ENCODE results near the gene C8A. TPM values are rescaled to one million over a fixed set of nuclear protein-coding genes. Genes with fewer than 3 reads are reported as not detected.

C8A gene
- total RNA-seq, 2 experiments from 2014 or later = not detected

- CTCF ChIA-PET = no interaction called here
- Mint-ChIP-seq H3K36me3 (ENCODE audit: low read depth) (no peaks in the 10 kb centered on the region), H3K4me3 (no peak overlapping the region), H3K4me1 (no peaks in the 10 kb centered on the region), H3K9me3 (no peaks in the 10 kb centered on the region), H3K27ac (no peak overlapping the region), H3K27me3 (no peaks in the 10 kb centered on the region)
- POLR2A ChIA-PET = no interaction called here
- DNase-seq = no peak
Measured at GRCh38 chr1:56874689-56875088, 20.1 kb downstream of the C8A start.

- H3K4me1 Mint-ChIP-seq = no peaks in the 10 kb centered on the region
- no peak overlapping the region for H3K4me3 Mint-ChIP-seq
- H3K27me3 Mint-ChIP-seq = no peaks in the 10 kb centered on the region
- H3K36me3 Mint-ChIP-seq (ENCODE audit: low read depth) = no peaks in the 10 kb centered on the region
- no peaks in the 10 kb centered on the region for H3K9me3 Mint-ChIP-seq
- H3K27ac Mint-ChIP-seq = no peak overlapping the region
- no peak for DNase-seq
- ChIA-PET CTCF (no interaction called here), POLR2A (no interaction called here)
Measured at GRCh38 chr1:56877973-56878372, 23.4 kb downstream of the C8A start.

GRCh38 chr1:56880774-56881173 is 26.2 kb downstream of the C8A start:
- Mint-ChIP-seq H3K4me1 (no peaks in the 10 kb centered on the region), H3K27ac (no peak overlapping the region), H3K9me3 (no peaks in the 10 kb centered on the region), H3K4me3 (no peak overlapping the region), H3K27me3 (no peaks in the 10 kb centered on the region), H3K36me3 (ENCODE audit: low read depth) (no peaks in the 10 kb centered on the region)
- ChIA-PET POLR2A (no interaction called here), CTCF (no interaction called here)
- no peak for DNase-seq

GRCh38 chr1:56881417-56881816 is 26.8 kb downstream of the C8A start:
- Mint-ChIP-seq H3K4me1 (no peaks in the 10 kb centered on the region), H3K9me3 (no peaks in the 10 kb centered on the region), H3K27ac (no peak overlapping the region), H3K27me3 (no peaks in the 10 kb centered on the region), H3K4me3 (no peak overlapping the region), H3K36me3 (ENCODE audit: low read depth) (no peaks in the 10 kb centered on the region)
- ChIA-PET CTCF (interaction anchor here (0.7 kb wide), 1 partner anchor 1021 kb away, joined by 3 read pairs; no protein-coding TSS in a partner anchor), POLR2A (no interaction called here)
- DNase-seq = no peak

GRCh38 chr1:56890229-56890628 is 35.6 kb downstream of the C8A start:
- Mint-ChIP-seq H3K36me3 (ENCODE audit: low read depth) (no peaks in the 10 kb centered on the region), H3K27ac (no peak overlapping the region), H3K4me1 (no peaks in the 10 kb centered on the region), H3K9me3 (no peaks in the 10 kb centered on the region), H3K27me3 (no peaks in the 10 kb centered on the region), H3K4me3 (no peak overlapping the region)
- ChIA-PET CTCF (no interaction called here), POLR2A (no interaction called here)
- DNase-seq = no peak

GRCh38 chr1:56894014-56894413 is 39.4 kb downstream of the C8A start:
- Mint-ChIP-seq H3K36me3 (ENCODE audit: low read depth) (no peaks in the 10 kb centered on the region), H3K27ac (no peak overlapping the region), H3K9me3 (no peaks in the 10 kb centered on the region), H3K27me3 (no peaks in the 10 kb centered on the region), H3K4me1 (no peaks in the 10 kb centered on the region), H3K4me3 (no peak overlapping the region)
- ChIA-PET CTCF (no interaction called here), POLR2A (no interaction called here)
- no peak for DNase-seq

GRCh38 chr1:56897150-56898004 is 42.8 kb downstream of the C8A start:
- Mint-ChIP-seq H3K4me3 (no peak overlapping the region), H3K27ac (no peak overlapping the region), H3K4me1 (no peaks in the 10 kb centered on the region), H3K9me3 (no peaks in the 10 kb centered on the region), H3K36me3 (ENCODE audit: low read depth) (no peaks in the 10 kb centered on the region), H3K27me3 (no peaks in the 10 kb centered on the region)
- DNase-seq = no peak
- ChIA-PET CTCF (no interaction called here), POLR2A (no interaction called here)

GRCh38 chr1:56898005-56898373 is 43.4 kb downstream of the C8A start:
- DNase-seq = no peak
- Mint-ChIP-seq H3K4me3 (no peak overlapping the region), H3K4me1 (no peaks in the 10 kb centered on the region), H3K27ac (no peak overlapping the region), H3K9me3 (no peaks in the 10 kb centered on the region), H3K36me3 (ENCODE audit: low read depth) (no peaks in the 10 kb centered on the region), H3K27me3 (no peaks in the 10 kb centered on the region)
- CTCF ChIA-PET = no interaction called here
- POLR2A ChIA-PET = no interaction called here

GRCh38 chr1:56898879-56899278 is 44.3 kb downstream of the C8A start:
- DNase-seq = no peak
- ChIA-PET CTCF (interaction anchor here (0.6 kb wide), 1 partner anchor 384 kb away, joined by 3 read pairs; no protein-coding TSS in a partner anchor), POLR2A (no interaction called here)
- H3K4me3 Mint-ChIP-seq = no peak overlapping the region
- no peak overlapping the region for H3K27ac Mint-ChIP-seq
- H3K4me1 Mint-ChIP-seq = no peaks in the 10 kb centered on the region
- no peaks in the 10 kb centered on the region for H3K9me3 Mint-ChIP-seq
- no peaks in the 10 kb centered on the region for H3K27me3 Mint-ChIP-seq
- H3K36me3 Mint-ChIP-seq (ENCODE audit: low read depth) = no peaks in the 10 kb centered on the region

GRCh38 chr1:56901716-56902115 is 47.1 kb downstream of the C8A start:
- Mint-ChIP-seq H3K4me1 (no peaks in the 10 kb centered on the region), H3K27ac (no peak overlapping the region), H3K4me3 (no peak overlapping the region), H3K36me3 (ENCODE audit: low read depth) (no peaks in the 10 kb centered on the region), H3K9me3 (no peaks in the 10 kb centered on the region), H3K27me3 (no peaks in the 10 kb centered on the region)
- ChIA-PET CTCF (no interaction called here), POLR2A (no interaction called here)
- DNase-seq = no peak

- H3K4me3 Mint-ChIP-seq = no peak overlapping the region
- POLR2A ChIA-PET = no interaction called here
- H3K4me1 Mint-ChIP-seq = no peaks in the 10 kb centered on the region
- no peak overlapping the region for H3K27ac Mint-ChIP-seq
- DNase-seq = no peak
- no peaks in the 10 kb centered on the region for H3K9me3 Mint-ChIP-seq
- CTCF ChIA-PET = no interaction called here
- peaks cover 2% of the 10 kb centered on the region for H3K27me3 Mint-ChIP-seq
- no peaks in the 10 kb centered on the region for H3K36me3 Mint-ChIP-seq (ENCODE audit: low read depth)
Measured at GRCh38 chr1:56903778-56904177, 49.2 kb downstream of the C8A start.

- no peaks in the 10 kb centered on the region for H3K4me1 Mint-ChIP-seq
- ChIA-PET CTCF (no interaction called here), POLR2A (no interaction called here)
- H3K9me3 Mint-ChIP-seq = no peaks in the 10 kb centered on the region
- DNase-seq = no peak
- H3K4me3 Mint-ChIP-seq = no peak overlapping the region
- H3K27ac Mint-ChIP-seq = no peak overlapping the region
- no peaks in the 10 kb centered on the region for H3K36me3 Mint-ChIP-seq (ENCODE audit: low read depth)
- peaks cover 2% of the 10 kb centered on the region for H3K27me3 Mint-ChIP-seq
Measured at GRCh38 chr1:56904663-56905397, 50.2 kb downstream of the C8A start.

- CTCF ChIA-PET = no interaction called here
- Mint-ChIP-seq H3K27ac (no peak overlapping the region), H3K9me3 (no peaks in the 10 kb centered on the region), H3K27me3 (peaks cover 2% of the 10 kb centered on the region), H3K36me3 (ENCODE audit: low read depth) (no peaks in the 10 kb centered on the region), H3K4me3 (no peak overlapping the region), H3K4me1 (no peaks in the 10 kb centered on the region)
- no peak for DNase-seq
- POLR2A ChIA-PET = no interaction called here
Measured at GRCh38 chr1:56905667-56906066, 51.1 kb downstream of the C8A start.

All from activated CD4-positive, alpha-beta T cell treated with anti-CD3 and anti-CD28 coated beads, Interleukin-2, amount 10 ng/mL, durations not matched to agents 7 days and 5 days (primary cell).